HG03469 (cell line): ENCODE results near the gene ACSM3.
"Not testable (repeated sequence)": the region's sequence is repeated elsewhere in the genome, so short reads cannot be mapped to it uniquely, and the experiment has no call there.

Experiments used
- ATAC-seq: cut with Tn5 transposase; IDR thresholded peaks from one replicate; pipeline ENCODE4 v1.9.1; 2021; ENCODE audit warnings: mild to moderate bottlenecking, moderate library complexity, moderate number of reproducible peaks; ENCODE audit not compliant: unreplicated experiment

Gene ACSM3

DNA sequence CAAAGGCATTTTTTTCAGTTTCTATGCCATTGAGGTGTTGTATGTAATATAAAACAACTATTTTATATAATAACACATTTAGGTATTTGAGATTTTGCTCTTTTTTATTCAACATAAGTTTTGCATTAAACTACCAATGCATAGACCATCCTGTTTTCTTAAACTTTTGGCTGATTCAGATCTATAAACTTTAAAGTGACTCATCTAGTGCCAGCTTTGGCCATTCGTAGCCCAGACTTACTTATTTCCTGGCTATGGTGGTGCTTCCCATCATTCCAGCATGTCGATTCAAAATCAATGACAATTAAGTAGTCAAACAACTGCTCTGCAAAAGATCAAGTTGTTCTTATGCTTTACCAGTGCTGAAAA, 39.4 kb downstream of the ACSM3 start:
- ATAC-seq = no peak

GRCh38 chr16:20803561-20804214, 39.9 kb downstream of the ACSM3 start:
- ATAC-seq = no peak

GRCh38 chr16:20805684-20806167, 41.9 kb downstream of the ACSM3 start:
- ATAC-seq = not testable (repeated sequence)

- no peak for ATAC-seq
Measured at GRCh38 chr16:20806168-20807050, 42.6 kb downstream of the ACSM3 start, which contains the start of the genes ERI2 and REXO5. Gene ERI2 (minus strand): TSS chr16:20806472. CDS start chr16:20806430, 42 bp downstream. Gene REXO5 (plus strand): TSS chr16:20806527. CDS start chr16:20806954, 427 bp downstream.

GRCh38 chr16:20807862-20808261, 44.0 kb downstream of the ACSM3 start:
- no peak for ATAC-seq

GRCh38 chr16:20811889-20812439, 48.1 kb downstream of the ACSM3 start:
- no peak for ATAC-seq

DNA sequence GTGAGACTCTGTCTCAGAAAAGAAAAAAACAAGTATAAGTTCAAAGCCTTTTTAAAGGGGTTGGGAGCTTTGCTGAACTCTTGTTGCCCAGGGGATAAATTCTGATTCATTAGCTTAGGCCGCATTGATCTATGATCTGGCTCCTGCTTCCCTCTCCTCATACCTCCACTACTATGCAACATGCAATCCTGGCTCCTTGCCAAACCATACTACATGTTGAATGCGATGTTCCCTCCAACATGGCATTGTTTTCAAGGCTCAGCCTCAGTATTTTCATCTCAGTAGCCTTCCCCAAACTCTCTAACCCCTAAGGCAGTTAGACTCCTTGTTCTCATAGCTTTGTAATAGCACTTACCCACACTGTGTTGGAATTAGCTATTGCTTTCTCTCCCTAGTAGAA, 48.7 kb downstream of the ACSM3 start:
- ATAC-seq = no peak

GRCh38 chr16:20814784-20815183, 51.0 kb downstream of the ACSM3 start:
- ATAC-seq = no peak

GRCh38 chr16:20818929-20819585, 55.2 kb downstream of the ACSM3 start:
- ATAC-seq = no peak

DNA sequence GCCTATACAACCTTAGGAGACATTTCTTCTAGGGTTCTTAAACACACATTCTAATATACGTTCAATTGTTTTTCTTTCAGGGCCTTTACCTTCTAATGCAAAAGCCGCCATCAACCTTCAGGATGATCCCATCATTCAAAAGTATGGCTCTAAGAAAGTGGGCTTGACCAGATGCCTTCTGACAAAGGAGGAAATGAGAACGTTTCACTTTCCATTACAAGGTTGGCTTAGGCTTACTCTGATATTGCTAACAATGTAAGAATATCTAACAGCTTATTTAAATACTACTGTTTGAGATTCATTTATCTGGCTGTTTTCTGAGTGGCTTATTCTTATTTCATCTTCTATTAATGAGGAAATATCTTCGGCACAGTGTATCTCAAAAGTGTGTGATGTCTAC, 57.9 kb downstream of the ACSM3 start:
- ATAC-seq = no peak

- no peak for ATAC-seq
Measured at GRCh38 chr16:20822521-20823325, 58.9 kb downstream of the ACSM3 start.

GRCh38 chr16:20826039-20826566, 62.3 kb downstream of the ACSM3 start:
- ATAC-seq = no peak

DNA sequence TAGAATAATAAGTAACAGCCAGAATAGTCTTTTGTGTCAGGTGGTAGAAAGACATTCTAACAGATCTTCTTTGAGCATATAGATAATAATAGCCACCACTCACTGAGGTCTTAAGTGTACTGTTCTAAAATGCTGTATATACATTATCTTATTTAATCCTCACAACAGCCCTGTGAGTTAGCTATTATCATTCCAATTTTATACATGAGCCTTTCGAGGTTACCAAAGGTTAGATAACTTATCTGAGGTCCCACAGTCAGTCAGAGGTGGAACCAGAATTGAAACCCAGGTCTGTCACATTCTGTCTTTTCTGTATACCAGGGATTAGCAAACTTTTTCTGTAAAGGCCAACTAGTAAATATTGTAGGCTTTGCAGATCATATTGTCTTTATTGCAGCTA, 65.7 kb downstream of the ACSM3 start:
- ATAC-seq = no peak

GRCh38 chr16:20830372-20830771, 66.6 kb downstream of the ACSM3 start:
- no peak for ATAC-seq

GRCh38 chr16:20833086-20833485, 69.3 kb downstream of the ACSM3 start:
- ATAC-seq = no peak

- ATAC-seq = no peak
Measured at GRCh38 chr16:20838240-20838639, 74.4 kb downstream of the ACSM3 start.

- no peak for ATAC-seq
Measured at GRCh38 chr16:20839504-20839903, 75.7 kb downstream of the ACSM3 start.

DNA sequence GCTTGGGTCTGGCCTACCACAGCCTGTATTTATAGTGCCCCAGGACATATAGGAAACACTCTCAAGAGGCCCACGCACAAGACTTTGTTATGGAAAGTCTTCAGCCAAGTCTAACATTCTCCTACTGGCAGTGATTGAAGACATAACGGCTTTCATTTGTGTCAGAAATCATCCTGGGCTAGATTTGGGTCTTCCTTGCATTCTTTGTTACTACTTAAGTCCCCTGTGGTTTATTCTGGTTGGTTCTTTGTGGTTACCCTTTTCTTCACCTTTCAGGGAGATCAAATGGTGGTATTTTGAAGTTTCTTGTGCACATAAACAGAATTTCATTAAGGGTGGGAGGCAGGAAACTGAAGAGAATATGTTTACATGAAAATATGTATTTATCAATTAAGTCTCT, 80.2 kb downstream of the ACSM3 start:
- ATAC-seq = no peak

DNA sequence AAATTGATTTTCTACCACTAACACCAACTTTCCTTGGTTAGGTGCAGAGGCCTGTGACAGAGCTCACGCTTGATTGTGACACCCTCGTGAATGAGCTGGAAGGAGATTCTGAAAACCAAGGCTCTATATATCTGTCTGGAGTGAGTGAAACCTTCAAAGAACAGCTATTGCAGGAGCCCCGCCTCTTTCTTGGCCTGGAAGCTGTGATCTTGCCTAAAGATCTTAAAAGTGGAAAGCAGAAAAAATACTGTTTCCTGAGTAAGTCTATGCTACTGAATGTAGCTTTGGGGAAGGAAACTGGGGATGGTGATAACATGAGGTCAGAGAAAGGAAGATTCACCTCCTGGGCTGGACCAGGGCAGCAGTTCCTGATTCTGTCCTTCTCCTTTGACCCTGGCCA, 80.8 kb downstream of the ACSM3 start:
- no peak for ATAC-seq

DNA sequence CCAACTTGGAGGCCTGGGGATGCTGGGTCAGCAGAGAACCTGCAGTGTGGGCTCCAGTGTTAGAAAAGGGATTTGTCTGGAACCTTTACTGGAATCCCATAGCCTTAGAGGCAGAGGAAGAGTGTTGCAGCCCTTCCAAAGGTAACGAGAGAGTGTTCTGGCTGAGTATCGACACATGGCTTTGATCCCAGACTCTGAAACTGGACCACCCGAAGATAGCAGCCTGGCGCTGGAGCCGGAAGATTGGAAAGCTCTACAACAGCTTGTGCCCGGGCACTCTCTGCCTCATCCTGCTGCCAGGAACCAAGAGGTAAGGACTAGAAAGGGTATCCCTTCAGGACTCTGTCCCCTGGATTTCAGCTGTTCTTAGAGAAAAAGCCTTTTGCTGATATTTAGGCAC, 82.2 kb downstream of the ACSM3 start:
- no peak for ATAC-seq
